H9 (cell line): ENCODE results near the gene WIPF1. TPM values are rescaled to one million over a fixed set of nuclear protein-coding genes. Genes with fewer than 3 reads are reported as not detected.

Experiments used
- DNase-seq: peaks from one replicate; pipeline ENCODE4 v3.0.0-alpha.2; 2017
- H2AFZ ChIP-seq: one replicate; pipeline ENCODE4 v1.6.1; 2013; ENCODE audit warnings: mild to moderate bottlenecking, low read length, control low read depth, moderate library complexity
- H2AK5ac ChIP-seq: 2 replicates; pipeline ENCODE4 v1.6.1; 2013; ENCODE audit warnings: low read length, control low read depth, mixed read lengths; ENCODE audit not compliant: insufficient read length
- H2BK120ac ChIP-seq: one replicate; pipeline ENCODE4 v1.6.1; 2013; ENCODE audit warnings: low read depth, mild to moderate bottlenecking, low read length, control low read depth, inconsistent platforms; ENCODE audit not compliant: poor library complexity, severe bottlenecking
- H2BK12ac ChIP-seq: 2 replicates; pipeline ENCODE4 v1.6.1; 2013; ENCODE audit warnings: low read length, control low read depth, mixed read lengths, low read depth; ENCODE audit not compliant: insufficient read length
- H2BK15ac ChIP-seq: 2 replicates; pipeline ENCODE4 v1.6.1; 2013; ENCODE audit warnings: low read depth, low read length, control low read depth
- H2BK20ac ChIP-seq: one replicate; pipeline ENCODE4 v1.6.1; 2013; ENCODE audit warnings: low read depth, mild to moderate bottlenecking, low read length, control low read depth, inconsistent platforms; ENCODE audit not compliant: poor library complexity, severe bottlenecking
- H2BK5ac ChIP-seq: 2 replicates; pipeline ENCODE4 v1.6.1; 2013; ENCODE audit warnings: low read length, control low read depth, mixed read lengths; ENCODE audit not compliant: insufficient read length
- H3K14ac ChIP-seq: 2 replicates; pipeline ENCODE4 v1.6.1; 2013; ENCODE audit warnings: low read length, control low read depth; ENCODE audit not compliant: insufficient read depth
- H3K18ac ChIP-seq: 2 replicates; pipeline ENCODE4 v1.6.1; 2013; ENCODE audit warnings: low read depth, mild to moderate bottlenecking, mixed read lengths, low read length, control low read depth; ENCODE audit not compliant: insufficient read length
- H3K23ac ChIP-seq: 2 replicates; pipeline ENCODE4 v1.6.1; 2013; ENCODE audit warnings: low read length, control low read depth, mixed read lengths, low read depth; ENCODE audit not compliant: insufficient read length
- H3K23me2 ChIP-seq: 2 replicates; pipeline ENCODE4 v1.6.1; 2013; ENCODE audit warnings: low read depth, mild to moderate bottlenecking, mixed read lengths, low read length, control low read depth; ENCODE audit not compliant: insufficient read length, poor library complexity, severe bottlenecking
- H3K27ac ChIP-seq: 2 replicates; pipeline ENCODE4 v1.5.1; 2013; ENCODE audit warnings: low read length, control low read depth, mixed read lengths, low read depth; ENCODE audit not compliant: insufficient read length
- H3K27me3 ChIP-seq: 2 replicates; pipeline ENCODE4 v1.6.1; 2013; ENCODE audit warnings: low read length, control low read depth, inconsistent platforms; ENCODE audit not compliant: insufficient read depth
- H3K4ac ChIP-seq: 2 replicates; pipeline ENCODE4 v1.6.1; 2013; ENCODE audit warnings: low read depth, mild to moderate bottlenecking, control low read depth, inconsistent platforms, low read length, moderate library complexity
- H3K4me1 ChIP-seq: 2 replicates; pipeline ENCODE4 v1.6.1; 2013; ENCODE audit warnings: low read length, control low read depth, inconsistent platforms; ENCODE audit not compliant: insufficient read depth
- H3K4me2 ChIP-seq: 2 replicates; pipeline ENCODE4 v1.6.1; 2013; ENCODE audit warnings: low read length, control low read depth, mixed read lengths; ENCODE audit not compliant: insufficient read length, insufficient read depth
- H3K56ac ChIP-seq: 2 replicates; pipeline ENCODE4 v1.6.1; 2013; ENCODE audit warnings: low read depth, mild to moderate bottlenecking, mixed read lengths, low read length, control low read depth; ENCODE audit not compliant: insufficient read length
- H3K79me1 ChIP-seq: 2 replicates; pipeline ENCODE4 v1.6.1; 2013; ENCODE audit warnings: low read depth, mild to moderate bottlenecking, moderate library complexity, low read length, control low read depth, inconsistent platforms; ENCODE audit not compliant: insufficient read depth, poor library complexity, severe bottlenecking
- H3K79me2 ChIP-seq: 2 replicates; pipeline ENCODE4 v1.6.1; 2013; ENCODE audit warnings: low read length, control low read depth, inconsistent platforms; ENCODE audit not compliant: insufficient read depth
- H3K9ac ChIP-seq: 2 replicates; pipeline ENCODE4 v1.6.1; 2013; ENCODE audit warnings: low read length, control low read depth, mixed read lengths; ENCODE audit not compliant: insufficient read length; ENCODE audit errors: extremely low read depth
- H3K9me3 ChIP-seq: one replicate; pipeline ENCODE4 v1.6.1; 2013; ENCODE audit warnings: low read depth, low read length, inconsistent platforms; ENCODE audit not compliant: control insufficient read depth
- H3T11ph ChIP-seq: one replicate; pipeline ENCODE4 v1.6.1; 2013; ENCODE audit warnings: mild to moderate bottlenecking, low read length, control low read depth, inconsistent platforms
- H4K20me1 ChIP-seq: one replicate; pipeline ENCODE4 v1.6.1; 2013; ENCODE audit not compliant: control insufficient read depth, insufficient read length, insufficient read depth
- H4K5ac ChIP-seq: 2 replicates; pipeline ENCODE4 v1.6.1; 2013; ENCODE audit warnings: low read depth, mild to moderate bottlenecking, mixed read lengths, low read length, control low read depth; ENCODE audit not compliant: insufficient read length
- H4K8ac ChIP-seq: replicated peaks from 2 replicates; pipeline ENCODE4 v1.6.1; 2013; ENCODE audit warnings: low read length, control low read depth, mixed read lengths, low read depth; ENCODE audit not compliant: insufficient read length
- H4K91ac ChIP-seq: 2 replicates; pipeline ENCODE4 v1.6.1; 2013; ENCODE audit warnings: low read depth, mild to moderate bottlenecking, moderate library complexity, mixed read lengths, low read length, control low read depth; ENCODE audit not compliant: insufficient read length
- H3K27ac Mint-ChIP-seq, 3 experiments: 2 replicates in 2 of 3; 3 replicates in 1 of 3; pipeline ENCODE4 v1.8.0; 2020 to 2021; ENCODE audit warnings: mixed read lengths in 3 of 3, mild to moderate bottlenecking in 1 of 3, moderate library complexity in 1 of 3
- H3K27me3 Mint-ChIP-seq: 2 replicates; pipeline ENCODE4 v1.8.0; 2021; ENCODE audit warnings: low read depth, mild to moderate bottlenecking, moderate library complexity, mixed read lengths
- H3K36me3 Mint-ChIP-seq, 3 experiments: 2 replicates in 2 of 3; 3 replicates in 1 of 3; pipeline ENCODE4 v1.8.0; 2020 to 2021; ENCODE audit warnings: low read depth in 3 of 3, mixed read lengths in 3 of 3; ENCODE audit not compliant: insufficient read depth in 1 of 3
- H3K4me1 Mint-ChIP-seq, 2 experiments: 2 replicates each; pipeline ENCODE4 v1.8.0; 2020; ENCODE audit warnings: mixed read lengths in 2 of 2
- H3K4me3 Mint-ChIP-seq, 2 experiments: 2 replicates in 1 of 2; 3 replicates in 1 of 2; pipeline ENCODE4 v1.8.0; 2020 to 2021; ENCODE audit warnings: mild to moderate bottlenecking in 2 of 2, mixed read lengths in 2 of 2, moderate library complexity in 1 of 2
- H3K9me3 Mint-ChIP-seq, 2 experiments: 2 replicates in 1 of 2; 3 replicates in 1 of 2; pipeline ENCODE4 v1.8.0; 2020; ENCODE audit warnings: mild to moderate bottlenecking in 2 of 2, mixed read lengths in 2 of 2, moderate library complexity in 1 of 2
- CTCF ChIP-seq: fragments of 200-600 bp; sonication (generic); conservative IDR thresholded peaks from 3 replicates; pipeline ENCODE4 v1.8.0; 2021; ENCODE audit warnings: antibody characterized with exemption, mild to moderate bottlenecking
- WGBS: extraction: QIAGEN DNeasy Blood & Tissue Kit; methylation state at CpG from one replicate; pipeline ENCODE4 v1.1.7; 2013; ENCODE audit warnings: missing lambda C conversion rate, low lambda C conversion rate, mixed read lengths; ENCODE audit not compliant: insufficient read length; ENCODE audit errors: extremely low coverage; 5-methylcytosine and 5-hydroxymethylcytosine counted together
- total RNA-seq: library from RNA; stranded (reverse); gene quantifications from 2 replicates; pipeline ENCODE4 v1.2.1, GENCODE V29; 2021

The WIPF1 gene
- total RNA-seq, 1 experiment from 2014 or later = 5.1 TPM

GRCh38 chr2:174554529-174555150 is 43.0 kb downstream of the WIPF1 start:
- Mint-ChIP-seq H3K4me3 (no peak overlapping the region), H3K36me3 (peaks cover 2 to 7% (median 4%) of the 10 kb centered on the region in 3 experiments; a peak in 4 of 7 replicates), H3K27ac (no peak overlapping the region), H3K27me3 (no peaks in the 10 kb centered on the region; the same call in none of the 2 replicates), H3K9me3 (peaks cover 6 to 11% of the 10 kb centered on the region in 2 experiments), H3K4me1 (peaks cover 0 to 2% of the 10 kb centered on the region in 2 experiments; a peak in 1 of 4 replicates)
- no peak for TF ChIP-seq CTCF
- no peaks in the 10 kb centered on the region for H3K27me3 ChIP-seq
- no peak overlapping the region for H2BK120ac ChIP-seq
- no peaks in the 10 kb centered on the region for H3K9me3 ChIP-seq
- WGBS = no CpG with 5 or more reads among the region's 4 CpGs
- H3K4ac ChIP-seq = no peak overlapping the region
- H4K8ac ChIP-seq = no peak overlapping the region
- H3K27ac ChIP-seq = no peak overlapping the region
- no peak overlapping the region for H2BK5ac ChIP-seq
- H2AFZ ChIP-seq = no peak overlapping the region
- no peak overlapping the region for H3K14ac ChIP-seq
- no peak overlapping the region for H3K23ac ChIP-seq
- no peak overlapping the region for H4K5ac ChIP-seq
- H3K18ac ChIP-seq = no peak overlapping the region
- no peak for DNase-seq
- no peak overlapping the region for H3T11ph ChIP-seq
- H2AK5ac ChIP-seq = no peak overlapping the region
- H3K23me2 ChIP-seq = no peaks in the 10 kb centered on the region
- no peak overlapping the region for H3K4me2 ChIP-seq
- H2BK20ac ChIP-seq = no peak overlapping the region
- H3K4me1 ChIP-seq = no peaks in the 10 kb centered on the region
- H4K91ac ChIP-seq = no peak overlapping the region
- H2BK15ac ChIP-seq = no peak overlapping the region
- H3K56ac ChIP-seq = no peak overlapping the region
- H3K9ac ChIP-seq = no peak overlapping the region
- no peaks in the 10 kb centered on the region for H4K20me1 ChIP-seq
- no peaks in the 10 kb centered on the region for H3K79me2 ChIP-seq
- no peaks in the 10 kb centered on the region for H3K79me1 ChIP-seq
- H2BK12ac ChIP-seq = no peak overlapping the region
